GM12891 (cell line): ENCODE measurements around the gene CCDC74A.
"Not testable (repeated sequence)": the region's sequence is repeated elsewhere in the genome, so short reads cannot be mapped to it uniquely, and the experiment has no call there.

Source experiments
- PAX5 ChIP-seq: IDR thresholded peaks from 2 replicates; pipeline ENCODE4 v1.6.1; 2011; ENCODE audit warnings: low read length, moderate library complexity, mild to moderate bottlenecking; ENCODE audit not compliant: insufficient read depth, severe bottlenecking
- POLR2A ChIP-seq: IDR thresholded peaks from 2 replicates; pipeline ENCODE4 v1.6.1; 2011; ENCODE audit warnings: low read depth, low read length, control low read depth
- POLR2AphosphoS5 ChIP-seq: IDR thresholded peaks from 2 replicates; pipeline ENCODE4 v1.6.1; 2011; ENCODE audit warnings: low read depth, low read length, control low read depth
- POU2F2 ChIP-seq: IDR thresholded peaks from 2 replicates; pipeline ENCODE4 v1.6.1; 2011; ENCODE audit warnings: low read depth, mild to moderate bottlenecking, control low read depth, low read length, moderate library complexity
- SPI1 ChIP-seq: IDR thresholded peaks from 2 replicates; pipeline ENCODE4 v1.6.1; 2011; ENCODE audit warnings: low read depth, low read length, control low read depth
- TAF1 ChIP-seq: IDR thresholded peaks from 2 replicates; pipeline ENCODE4 v1.6.1; 2011; ENCODE audit warnings: low read depth, low read length, control low read depth

DNA sequence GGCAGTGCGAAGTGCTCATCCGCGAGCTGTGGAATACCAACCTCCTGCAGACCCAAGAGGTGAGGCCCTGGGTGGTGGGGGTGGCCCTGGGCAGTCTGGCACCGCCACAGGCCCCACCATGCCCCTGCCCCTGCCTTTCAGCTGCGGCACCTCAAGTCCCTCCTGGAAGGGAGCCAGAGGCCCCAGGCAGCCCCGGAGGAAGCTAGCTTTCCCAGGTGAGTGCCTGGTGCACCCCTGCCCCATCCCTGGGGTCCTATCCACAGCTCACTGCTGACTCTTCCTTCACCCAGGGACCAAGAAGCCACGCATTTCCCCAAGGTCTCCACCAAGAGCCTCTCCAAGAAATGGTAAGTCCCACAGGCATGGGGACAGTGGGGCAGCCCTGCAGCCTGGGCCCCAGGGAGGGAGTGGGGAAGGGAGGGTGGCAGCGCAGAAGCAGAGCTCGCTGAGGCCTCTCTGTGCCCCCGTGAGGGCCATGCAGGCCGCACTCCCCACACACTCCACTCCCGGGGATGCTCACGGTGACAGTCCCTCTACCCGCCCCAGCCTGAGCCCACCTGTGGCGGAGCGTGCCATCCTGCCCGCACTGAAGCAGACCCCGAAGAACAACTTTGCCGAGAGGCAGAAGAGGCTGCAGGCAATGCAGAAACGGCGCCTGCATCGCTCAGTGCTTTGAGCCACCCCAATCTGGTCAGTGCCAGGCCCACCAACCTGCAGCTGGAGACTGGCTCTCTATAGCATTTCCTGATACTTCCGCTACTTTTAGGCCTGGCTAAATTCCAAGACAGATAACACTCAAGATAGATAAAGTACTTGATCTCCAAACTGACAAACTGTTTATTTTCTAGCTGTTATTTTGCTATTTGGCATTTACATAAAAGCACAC is 5.3 kb downstream of the CCDC74A start:
- not testable (repeated sequence) for TF ChIP-seq SPI1, POLR2AphosphoS5, POLR2A, TAF1, POU2F2, PAX5
